K562 (cell line): ENCODE measurements around the gene RPL27. TPM values are rescaled to one million over a fixed set of nuclear protein-coding genes. Genes with fewer than 3 reads are reported as not detected.
A peak's percentile ranks its signal among the peaks of the same experiment; 100 is the strongest.

Experiments
- ATF3 ChIP-seq, 2 experiments: fragments of 450-650 bp in 1 of 2; sonication (generic) in 1 of 2; formaldehyde crosslinking in 1 of 2; IDR thresholded peaks in 1 of 2; conservative IDR thresholded peaks in 1 of 2; 2 replicates each; pipeline versions ENCODE4 v1.6.1 to v1.8.1; 2016 to 2023; ENCODE audit warnings: mild to moderate bottlenecking in 2 of 2, moderate library complexity in 2 of 2, inconsistent platforms in 1 of 2, missing genetic modification reagents in 1 of 2
- BCOR ChIP-seq: fragments of 450-650 bp; IDR thresholded peaks from 2 replicates; pipeline ENCODE4 v1.6.1; 2016
- CBX5 ChIP-seq: IDR thresholded peaks from 2 replicates; pipeline ENCODE4 v1.6.1; 2014; ENCODE audit warnings: low read depth, borderline replicate concordance
- FOSL1 ChIP-seq: fragments of 200-800 bp; sonication (Bioruptor generic); conservative IDR thresholded peaks from 2 replicates; pipeline ENCODE4 v1.6.1; 2016; ENCODE audit warnings: missing genetic modification characterization, missing compliant biosample characterization
- NFE2L1 ChIP-seq: fragments of 450-650 bp; IDR thresholded peaks from 2 replicates; pipeline ENCODE4 v1.6.1; 2016; ENCODE audit warnings: missing genetic modification characterization, low read depth, mild to moderate bottlenecking, missing compliant biosample characterization, moderate library complexity, borderline replicate concordance
- PKNOX1 ChIP-seq: fragments of 450-650 bp; IDR thresholded peaks from 2 replicates; pipeline ENCODE4 v1.6.1; 2016
- ZBTB1 ChIP-seq: sonication (generic); formaldehyde crosslinking; IDR thresholded peaks from 2 replicates; pipeline ENCODE4 v1.8.1; 2023; ENCODE audit warnings: missing genetic modification reagents, low read depth, mild to moderate bottlenecking, borderline replicate concordance
- ZNF318 ChIP-seq, 2 experiments: fragments of 450-650 bp; IDR thresholded peaks; 2 replicates each; pipeline ENCODE4 v1.6.1; 2016; ENCODE audit warnings: mild to moderate bottlenecking in 2 of 2, borderline replicate concordance in 1 of 2, low read depth in 1 of 2, moderate library complexity in 1 of 2
- ZNF561 ChIP-seq: fragments of 450-650 bp; formaldehyde crosslinking; conservative IDR thresholded peaks from 2 replicates; pipeline ENCODE4 v1.4.0; 2020; ENCODE audit warnings: mild to moderate bottlenecking, moderate library complexity
- ZNF584 ChIP-seq: fragments of 200-800 bp; sonication (Bioruptor generic); IDR thresholded peaks from 2 replicates; pipeline ENCODE4 v1.6.1; 2016; ENCODE audit warnings: low read depth, mild to moderate bottlenecking, missing genetic modification characterization, missing compliant biosample characterization
- ZNF696 ChIP-seq: fragments of 250-450 bp; sonication (Bioruptor Pico); conservative IDR thresholded peaks from 2 replicates; pipeline ENCODE4 v1.4.0; 2020; ENCODE audit warnings: mild to moderate bottlenecking, moderate library complexity
- ZNF780A ChIP-seq: fragments of 250-450 bp; sonication (Bioruptor Pico); IDR thresholded peaks from 2 replicates; pipeline ENCODE4 v1.5.0; 2021; ENCODE audit warnings: mild to moderate bottlenecking
- polyA plus RNA-seq, 8 experiments: library from polyadenylated mRNA; depleted of rRNA in 4 of 8; stranded (reverse) in 5 of 8; unstranded in 3 of 8; fragments of >200 nt; fragmentation: Nextera tagmentation in 2 of 8; fragmentation: Illumina TruSeq in 1 of 8; extraction: Ambion mirVana in 2 of 8; extraction: Trizol in 1 of 8; gene quantifications; 2 replicates each; pipeline versions ENCODE4 v1.2.1 to v1.2.3, GENCODE V29; 2011 to 2014; ENCODE audit warnings: inconsistent platforms in 1 of 8, missing spikeins in 1 of 8
- total RNA-seq, 7 experiments: library from RNA; depleted of rRNA in 6 of 7; stranded (reverse); fragments of >200 nt in 6 of 7; fragmentation: Illumina TruSeq in 2 of 7; extraction: Trizol in 2 of 7; gene quantifications; 2 replicates each; pipeline versions ENCODE4 v1.2.1 to v1.2.3, GENCODE V29; 2011 to 2021; ENCODE audit warnings: low replicate concordance in 1 of 7
- TF ChIP-seq, protein P1 (sequence below): fragments of 200-800 bp; sonication (Bioruptor generic); IDR thresholded peaks from 2 replicates; pipeline ENCODE4 v1.6.1; 2017; ENCODE audit warnings: missing genetic modification characterization, missing compliant biosample characterization

RPL27 gene
- total and polyA plus RNA-seq, 9 of the 15 experiments (the other 6 are each of a cell fraction or from before 2014, with no cell fraction given) = 1,539 to 6,155 (median 3,710) TPM

DNA sequence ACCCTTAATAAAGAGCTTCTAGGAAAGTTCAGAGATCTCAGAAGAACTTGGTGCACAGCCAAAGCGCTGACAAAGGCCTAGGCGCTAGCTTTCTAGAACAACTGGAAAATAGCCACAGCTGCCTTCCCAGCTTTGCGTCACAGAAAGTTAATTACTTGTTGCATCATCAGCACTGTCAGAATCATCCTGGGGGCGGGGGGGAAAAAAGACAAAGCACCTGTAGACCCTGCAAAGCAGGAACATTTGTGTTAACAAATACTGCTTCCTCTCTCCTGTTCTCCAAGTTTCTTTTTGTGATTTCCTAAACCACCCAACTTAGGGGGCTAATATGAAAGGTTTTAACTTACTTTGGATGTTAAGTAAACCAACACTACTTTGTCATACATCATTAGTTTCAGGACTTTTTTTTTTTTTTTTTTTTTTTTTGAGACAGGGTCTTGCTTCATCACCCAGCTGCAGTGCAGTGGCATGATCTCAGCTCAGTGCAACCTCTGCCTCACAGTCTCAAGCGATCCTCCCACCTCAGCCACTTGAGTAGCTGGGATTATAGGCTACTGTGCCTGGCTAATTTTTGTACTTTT lies 29.1 kb upstream of the RPL27 start (continued):
- peak in 1 of 2 experiments; percentile 86; a peak in 1 of 4 replicates for TF ChIP-seq ZNF318 (IDR thresholded peaks at IDR 0.05; ENCODE audit: borderline replicate concordance in 1 of 2, low read depth in 1 of 2)
- TF ChIP-seq NFE2L1 = no peak
- TF ChIP-seq FOSL1 (tag) = 0 out of 2 replicates have a peak, but pooled peaks have one; percentile 15
- TF ChIP-seq, protein P1, sequence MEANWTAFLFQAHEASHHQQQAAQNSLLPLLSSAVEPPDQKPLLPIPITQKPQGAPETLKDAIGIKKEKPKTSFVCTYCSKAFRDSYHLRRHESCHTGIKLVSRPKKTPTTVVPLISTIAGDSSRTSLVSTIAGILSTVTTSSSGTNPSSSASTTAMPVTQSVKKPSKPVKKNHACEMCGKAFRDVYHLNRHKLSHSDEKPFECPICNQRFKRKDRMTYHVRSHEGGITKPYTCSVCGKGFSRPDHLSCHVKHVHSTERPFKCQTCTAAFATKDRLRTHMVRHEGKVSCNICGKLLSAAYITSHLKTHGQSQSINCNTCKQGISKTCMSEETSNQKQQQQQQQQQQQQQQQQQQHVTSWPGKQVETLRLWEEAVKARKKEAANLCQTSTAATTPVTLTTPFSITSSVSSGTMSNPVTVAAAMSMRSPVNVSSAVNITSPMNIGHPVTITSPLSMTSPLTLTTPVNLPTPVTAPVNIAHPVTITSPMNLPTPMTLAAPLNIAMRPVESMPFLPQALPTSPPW (CRISPR knock-in tag) = peak; percentile 65
- TF ChIP-seq ATF3 (IDR thresholded peaks at IDR 0.05) = peak; percentile 99
- TF ChIP-seq ATF3 (CRISPR knock-in tag; conservative IDR thresholded peaks at IDR 0.05) = peak; percentile 64; the same call in 1 of the 2 replicates
- TF ChIP-seq ZBTB1 (CRISPR knock-in tag) = no peak
- no peak for TF ChIP-seq ZNF780A (CRISPR knock-in tag)
- TF ChIP-seq ZNF584 (CRISPR knock-in tag) = 0 out of 2 replicates have a peak, but pooled peaks have one; percentile 51
- TF ChIP-seq ZNF561 (CRISPR knock-in tag) = no peak
- no peak for TF ChIP-seq ZNF696
- TF ChIP-seq BCOR = no peak
- no peak for TF ChIP-seq CBX5
- TF ChIP-seq PKNOX1 = peak; percentile 45; the same call in 1 of the 2 replicates
